NOMO-1 treated with dmso at 0.1 percent for 144 hours (cell line): ENCODE data around the gene TNFSF13.

Experiments
- DNase-seq: peaks from one replicate; lab custom pipeline; 2025; ENCODE audit not compliant: unreplicated experiment; lab: John Stamatoyannopoulos, UW

The TNFSF13 gene

DNA sequence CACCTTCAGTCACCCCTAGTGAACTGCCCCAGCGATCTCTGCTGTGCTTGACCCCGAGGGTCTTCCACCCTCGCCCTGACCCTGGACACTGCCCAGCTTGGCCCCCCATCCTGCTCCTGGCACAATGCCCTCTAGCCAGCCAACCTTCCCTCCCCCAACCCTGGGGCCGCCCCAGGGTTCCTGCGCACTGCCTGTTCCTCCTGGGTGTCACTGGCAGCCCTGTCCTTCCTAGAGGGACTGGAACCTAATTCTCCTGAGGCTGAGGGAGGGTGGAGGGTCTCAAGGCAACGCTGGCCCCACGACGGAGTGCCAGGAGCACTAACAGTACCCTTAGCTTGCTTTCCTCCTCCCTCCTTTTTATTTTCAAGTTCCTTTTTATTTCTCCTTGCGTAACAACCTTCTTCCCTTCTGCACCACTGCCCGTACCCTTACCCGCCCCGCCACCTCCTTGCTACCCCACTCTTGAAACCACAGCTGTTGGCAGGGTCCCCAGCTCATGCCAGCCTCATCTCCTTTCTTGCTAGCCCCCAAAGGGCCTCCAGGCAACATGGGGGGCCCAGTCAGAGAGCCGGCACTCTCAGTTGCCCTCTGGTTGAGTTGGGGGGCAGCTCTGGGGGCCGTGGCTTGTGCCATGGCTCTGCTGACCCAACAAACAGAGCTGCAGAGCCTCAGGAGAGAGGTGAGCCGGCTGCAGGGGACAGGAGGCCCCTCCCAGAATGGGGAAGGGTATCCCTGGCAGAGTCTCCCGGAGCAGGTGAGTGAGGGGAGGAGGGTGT is at the start of gene TNFSF13:
Gene TNFSF13 (plus strand): TSS at position 207 of the 776 bp plus-strand sequence. CDS start 290 bp downstream, at position 497.
- DNase-seq, result peak; percentile 88

DNA sequence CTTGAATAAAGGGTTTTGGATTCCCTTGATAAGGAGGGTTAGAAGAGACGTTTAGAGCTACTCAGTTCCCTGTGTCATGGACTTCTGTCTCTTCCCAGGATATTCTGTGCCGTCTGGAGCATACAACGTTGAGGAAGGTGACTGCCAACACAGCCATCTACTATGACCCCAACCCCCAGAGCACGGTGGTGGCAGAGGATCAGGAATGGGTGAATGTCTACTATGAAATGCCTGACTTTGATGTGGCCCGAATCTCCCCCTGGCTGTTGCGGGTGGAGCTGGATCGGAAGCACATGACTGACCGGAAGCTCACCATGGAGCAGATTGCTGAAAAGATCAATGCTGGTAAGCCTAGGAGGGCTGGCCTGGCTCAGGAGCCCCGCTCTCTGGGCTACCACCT is 49.7 kb upstream of the TNFSF13 start:
- DNase-seq, result no peak

DNA sequence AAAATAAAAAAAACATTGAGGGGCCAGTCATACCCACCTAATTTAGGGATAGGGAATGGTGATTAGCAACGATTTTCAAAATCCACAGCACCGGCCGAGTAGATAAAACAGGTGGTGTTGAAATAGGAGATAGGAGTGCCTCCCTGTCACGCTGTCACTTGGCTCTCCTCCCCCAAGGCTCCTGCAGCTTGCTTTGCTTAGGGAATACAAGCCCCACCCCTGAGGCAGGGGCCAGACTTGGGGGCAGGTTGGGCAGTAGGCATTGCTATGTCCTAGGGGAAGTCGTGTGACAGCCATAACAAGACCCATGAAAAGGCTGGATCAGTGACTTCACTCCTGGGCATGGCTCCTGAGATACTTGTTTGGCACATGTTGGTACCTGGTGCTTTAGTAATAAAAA is 48.6 kb upstream of the TNFSF13 start:
- DNase-seq, result no peak

GRCh38 chr17:7511108-7511507 is 47.4 kb upstream of the TNFSF13 start:
- DNase-seq, result no peak

GRCh38 chr17:7512105-7512504 is 46.4 kb upstream of the TNFSF13 start:
- no peak for DNase-seq

DNA sequence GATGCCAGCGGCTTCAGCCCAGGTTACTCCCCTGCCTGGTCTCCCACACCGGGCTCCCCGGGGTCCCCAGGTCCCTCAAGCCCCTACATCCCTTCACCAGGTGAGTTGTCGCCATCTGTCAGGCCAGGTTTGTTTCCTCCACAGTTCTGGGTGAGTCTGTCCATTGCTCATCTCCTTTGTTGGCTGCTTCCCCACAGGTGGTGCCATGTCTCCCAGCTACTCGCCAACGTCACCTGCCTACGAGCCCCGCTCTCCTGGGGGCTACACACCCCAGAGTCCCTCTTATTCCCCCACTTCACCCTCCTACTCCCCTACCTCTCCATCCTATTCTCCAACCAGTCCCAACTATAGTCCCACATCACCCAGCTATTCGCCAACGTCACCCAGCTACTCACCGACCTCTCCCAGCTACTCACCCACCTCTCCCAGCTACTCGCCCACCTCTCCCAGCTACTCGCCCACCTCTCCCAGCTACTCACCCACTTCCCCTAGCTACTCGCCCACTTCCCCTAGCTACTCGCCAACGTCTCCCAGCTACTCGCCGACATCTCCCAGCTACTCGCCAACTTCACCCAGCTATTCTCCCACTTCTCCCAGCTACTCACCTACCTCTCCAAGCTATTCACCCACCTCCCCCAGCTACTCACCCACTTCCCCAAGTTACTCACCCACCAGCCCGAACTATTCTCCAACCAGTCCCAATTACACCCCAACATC is 45.6 kb upstream of the TNFSF13 start:
- DNase-seq, result no peak

DNA sequence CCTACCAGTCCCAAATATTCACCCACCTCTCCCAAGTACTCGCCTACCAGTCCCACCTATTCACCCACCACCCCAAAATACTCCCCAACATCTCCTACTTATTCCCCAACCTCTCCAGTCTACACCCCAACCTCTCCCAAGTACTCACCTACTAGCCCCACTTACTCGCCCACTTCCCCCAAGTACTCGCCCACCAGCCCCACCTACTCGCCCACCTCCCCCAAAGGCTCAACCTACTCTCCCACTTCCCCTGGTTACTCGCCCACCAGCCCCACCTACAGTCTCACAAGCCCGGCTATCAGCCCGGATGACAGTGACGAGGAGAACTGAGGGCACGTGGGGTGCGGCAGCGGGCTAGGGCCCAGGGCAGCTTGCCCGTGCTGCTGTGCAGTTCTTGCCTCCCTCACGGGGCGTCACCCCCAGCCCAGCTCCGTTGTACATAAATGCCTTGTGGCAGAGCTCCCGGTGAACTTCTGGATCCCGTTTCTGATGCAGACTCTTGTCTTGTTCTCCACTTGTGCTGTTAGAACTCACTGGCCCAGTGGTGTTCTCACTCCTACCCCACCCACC is 44.6 kb upstream of the TNFSF13 start:
- DNase-seq, result no peak

- no peak for DNase-seq
Observed at GRCh38 chr17:7515911-7516610, 42.5 kb upstream of the TNFSF13 start.

DNA sequence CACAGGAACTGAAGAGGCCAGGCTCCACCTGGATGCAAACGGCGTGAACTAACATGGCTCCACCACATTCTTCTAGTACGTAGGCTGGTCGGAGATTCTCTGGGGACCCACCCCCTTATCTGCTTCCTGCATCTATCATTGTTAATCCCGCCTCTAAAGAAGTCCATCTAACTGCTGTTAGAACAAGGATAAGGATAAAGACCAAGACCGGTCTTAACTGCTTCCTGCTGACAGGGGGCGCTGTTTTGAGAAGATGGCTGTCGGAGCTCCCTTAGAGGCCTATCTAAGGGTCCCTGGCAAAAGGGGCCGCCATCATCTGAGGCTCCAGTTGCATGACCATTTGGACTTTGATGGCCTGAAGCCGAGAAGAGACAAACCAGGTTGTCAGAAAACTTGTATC is 35.5 kb upstream of the TNFSF13 start:
- no peak for DNase-seq

DNA sequence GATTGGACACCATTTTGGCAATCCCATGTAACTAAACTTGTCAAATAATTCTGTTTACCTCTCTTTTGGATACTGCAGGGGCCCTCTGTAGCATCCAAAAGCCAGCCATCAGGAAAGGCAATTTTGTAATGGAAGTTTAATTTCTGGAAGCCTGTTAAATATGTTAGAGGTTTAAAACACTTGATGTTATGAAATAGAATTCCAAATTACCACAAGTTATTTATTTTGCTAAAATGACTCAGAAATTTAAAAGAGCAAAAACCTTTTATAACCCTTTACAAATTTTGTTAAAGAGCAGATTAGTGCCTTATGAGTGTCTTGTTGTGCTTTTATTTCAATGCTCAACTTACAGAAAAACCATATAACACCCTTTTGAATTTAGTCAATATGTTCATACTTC is 29.7 kb upstream of the TNFSF13 start:
- no peak for DNase-seq

DNA sequence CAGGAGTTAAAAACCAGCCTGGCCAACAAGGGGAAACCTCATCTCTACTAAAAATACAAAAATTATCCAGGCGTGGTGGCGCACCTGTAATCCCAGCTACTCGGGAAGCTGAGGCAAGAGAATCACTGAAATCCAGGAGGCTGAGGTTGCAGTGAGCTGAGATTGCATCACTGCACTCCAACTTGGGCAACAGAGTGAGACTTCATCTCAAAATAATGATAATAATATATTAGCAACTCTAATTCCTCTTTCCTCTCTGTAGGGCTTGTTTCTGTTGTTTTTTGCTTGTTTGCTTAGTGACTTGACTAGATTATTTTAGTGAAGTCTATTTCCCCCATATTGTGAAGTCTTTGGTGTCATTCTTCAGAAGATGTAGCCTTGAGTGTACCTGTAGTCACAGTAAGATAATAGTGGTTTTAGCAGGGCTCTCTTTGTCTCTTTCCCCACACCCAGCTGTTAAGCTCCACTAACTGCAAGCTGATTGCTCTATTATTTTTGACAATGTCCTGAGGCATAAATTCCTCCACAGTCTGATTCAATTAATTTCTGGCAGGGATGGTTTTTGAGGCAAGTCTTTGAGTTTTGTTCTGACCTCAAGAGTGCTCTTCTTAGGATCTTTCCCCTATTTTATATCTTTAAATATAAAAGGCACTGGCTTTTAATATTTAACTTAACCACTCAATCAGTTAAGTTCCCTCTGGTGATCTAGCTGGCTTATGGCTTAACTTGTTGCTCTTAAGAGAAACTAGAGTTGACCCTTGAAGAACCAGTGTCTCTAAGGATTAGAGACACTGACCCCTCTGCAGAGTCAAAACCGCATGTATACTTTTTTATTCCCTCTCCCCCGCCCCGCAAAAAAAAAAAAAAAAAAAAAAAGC is 28.3 kb upstream of the TNFSF13 start:
- no peak for DNase-seq

DNA sequence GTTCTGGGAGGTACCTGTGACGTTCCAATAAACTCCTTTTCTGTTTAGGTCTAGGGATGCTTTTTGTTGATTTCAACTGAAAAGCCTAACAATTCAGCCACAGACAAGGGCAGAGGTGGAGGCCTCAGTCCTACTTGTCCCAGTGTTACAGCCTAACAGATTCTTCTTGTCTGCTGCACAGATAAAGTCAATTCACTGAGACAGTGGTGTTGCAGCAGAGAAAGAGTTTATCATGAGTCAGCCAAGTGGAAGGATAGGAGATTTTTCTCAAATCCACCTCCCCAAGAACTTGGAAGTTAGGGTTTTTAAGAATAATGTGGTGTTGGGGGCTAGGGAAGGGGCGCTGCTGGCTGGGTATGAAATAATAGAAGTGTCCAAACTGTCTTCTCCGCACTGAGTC is 20.5 kb upstream of the TNFSF13 start:
- DNase-seq, result no peak

DNA sequence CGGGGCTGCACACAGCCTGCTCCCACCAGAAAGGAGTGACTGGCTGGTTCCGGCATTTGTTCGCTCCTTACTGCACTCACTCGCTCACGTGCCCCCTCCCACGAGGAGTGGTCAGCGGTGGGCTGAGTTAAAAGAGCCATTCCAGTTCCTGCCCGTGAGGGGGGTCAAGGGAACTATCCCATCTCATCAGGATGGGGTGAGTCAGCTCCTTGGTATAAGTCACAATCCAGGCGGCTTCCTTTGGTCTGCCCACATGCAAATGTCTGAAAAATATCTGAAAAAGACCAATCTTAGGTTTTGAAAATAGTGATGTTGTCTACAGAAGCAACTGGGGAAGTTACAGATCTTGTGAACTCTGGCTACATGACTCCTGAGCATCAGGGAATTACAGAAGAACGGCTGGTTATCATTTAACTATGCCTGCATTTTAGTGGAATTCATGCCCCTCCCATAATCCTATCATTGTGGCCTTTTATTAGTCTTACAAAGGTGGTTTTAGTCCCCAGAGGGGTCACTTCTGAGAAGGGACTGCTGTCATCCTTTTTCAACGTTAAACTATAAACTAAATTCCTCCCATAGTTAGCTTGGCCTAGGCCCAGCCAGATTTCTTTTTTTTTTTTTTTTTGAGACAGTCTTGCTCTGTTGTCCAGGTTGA is 19.5 kb upstream of the TNFSF13 start:
- DNase-seq, result no peak

- DNase-seq, result no peak
Observed at GRCh38 chr17:7541074-7541621, 17.4 kb upstream of the TNFSF13 start.

- no peak for DNase-seq
Observed at GRCh38 chr17:7544911-7545310, 13.6 kb upstream of the TNFSF13 start.

DNA sequence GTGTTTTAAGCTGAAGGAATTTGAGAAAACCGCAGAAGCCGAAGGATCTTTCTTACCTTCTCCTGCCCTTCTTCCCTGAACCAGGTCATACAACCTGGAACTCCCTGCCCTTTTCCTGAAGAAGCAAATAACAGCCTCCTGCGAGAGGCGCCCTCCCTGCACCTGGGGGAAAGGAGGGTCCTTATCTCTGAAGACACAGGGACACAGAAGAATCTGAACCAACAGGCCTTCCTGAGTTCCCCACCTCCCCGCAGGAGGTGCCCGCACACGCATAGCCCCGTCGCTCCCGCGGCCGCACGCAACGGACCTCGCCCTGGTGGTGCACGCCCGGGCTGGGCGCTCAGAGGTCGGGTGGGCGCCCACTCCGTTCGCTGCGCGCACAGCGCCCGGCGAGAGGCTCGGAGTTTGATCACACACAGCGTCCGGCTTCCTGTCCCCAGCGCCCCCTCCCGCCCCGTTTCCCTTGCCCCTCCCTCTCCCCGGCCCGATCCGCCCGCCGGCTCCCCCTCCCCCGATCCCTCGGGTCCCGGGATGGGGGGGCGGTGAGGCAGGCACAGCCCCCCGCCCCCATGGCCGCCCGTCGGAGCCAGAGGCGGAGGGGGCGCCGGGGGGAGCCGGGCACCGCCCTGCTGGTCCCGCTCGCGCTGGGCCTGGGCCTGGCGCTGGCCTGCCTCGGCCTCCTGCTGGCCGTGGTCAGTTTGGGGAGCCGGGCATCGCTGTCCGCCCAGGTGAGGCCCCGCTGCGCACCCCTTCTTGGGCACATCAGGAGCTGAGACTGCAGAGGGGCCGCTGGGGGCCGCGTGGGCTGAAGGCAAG is 9.8 kb upstream of the TNFSF13 start, which contains the start of gene TNFSF12:
Gene TNFSF12 (plus strand): TSS at position 474 of the 816 bp plus-strand sequence. CDS start 96 bp downstream, at position 570.
- no peak for DNase-seq

DNA sequence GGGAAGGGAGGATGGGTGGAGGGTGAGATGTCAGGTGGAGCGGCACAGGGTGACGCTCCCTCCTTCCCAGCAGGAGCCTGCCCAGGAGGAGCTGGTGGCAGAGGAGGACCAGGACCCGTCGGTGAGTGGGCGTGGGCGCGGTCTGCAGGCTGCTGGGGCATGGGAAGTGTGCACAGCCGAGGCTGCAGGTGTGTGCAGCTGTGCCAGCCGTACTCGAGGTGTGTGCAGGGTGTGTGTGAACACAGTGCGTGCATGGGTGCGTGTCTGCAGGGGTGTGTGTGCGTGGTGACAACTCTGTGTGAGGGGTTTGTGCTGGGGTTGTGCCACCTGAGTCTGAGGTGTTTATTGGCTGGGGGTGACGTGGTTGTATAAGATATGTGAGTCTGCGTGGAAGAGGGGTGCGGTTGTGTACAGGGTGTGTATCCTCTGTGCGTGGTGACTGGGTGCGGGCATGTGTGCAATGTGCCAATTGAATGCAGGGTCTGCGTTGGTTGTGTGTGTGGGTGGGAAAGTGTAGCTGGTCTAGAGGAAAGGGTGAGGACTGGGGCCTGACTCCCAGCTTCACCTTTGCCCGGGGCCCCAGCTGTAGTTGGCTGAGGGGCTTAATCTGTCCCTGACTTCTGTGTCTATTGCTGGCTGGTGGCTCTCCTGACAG is 9.0 kb upstream of the TNFSF13 start:
- DNase-seq, result no peak

- no peak for DNase-seq
Observed at GRCh38 chr17:7550344-7550743, 8.2 kb upstream of the TNFSF13 start.
